GM19238 (cell line): ENCODE measurements around the gene ACVR1C.
"Not testable (repeated sequence)": the region's sequence is repeated elsewhere in the genome, so short reads cannot be mapped to it uniquely, and the experiment has no call there.

Source experiments
- DNase-seq: peaks from one replicate; pipeline ENCODE4 v3.0.0; 2011; ENCODE audit warnings: low spot score; ENCODE audit not compliant: insufficient read length

Gene ACVR1C

DNA sequence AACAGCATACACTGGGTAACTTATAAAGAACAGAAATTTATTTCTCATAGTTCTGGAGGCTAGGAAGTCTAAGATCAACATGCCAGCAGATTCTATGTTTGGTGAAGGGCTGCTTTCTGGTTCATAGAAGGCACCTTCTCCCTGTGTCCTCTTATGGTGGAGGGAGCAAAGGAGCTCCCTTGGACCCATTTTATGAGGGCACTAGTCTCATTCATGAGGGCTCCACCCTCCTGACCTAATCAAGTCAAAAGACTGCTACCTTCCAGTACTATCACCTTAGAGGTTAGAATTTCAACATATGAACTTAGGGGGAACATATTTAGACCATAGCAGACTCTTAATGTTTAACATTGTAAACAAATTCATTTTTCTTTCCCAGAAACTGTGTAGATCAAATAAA lies 54.5 kb downstream of the ACVR1C start:
- no peak for DNase-seq

DNA sequence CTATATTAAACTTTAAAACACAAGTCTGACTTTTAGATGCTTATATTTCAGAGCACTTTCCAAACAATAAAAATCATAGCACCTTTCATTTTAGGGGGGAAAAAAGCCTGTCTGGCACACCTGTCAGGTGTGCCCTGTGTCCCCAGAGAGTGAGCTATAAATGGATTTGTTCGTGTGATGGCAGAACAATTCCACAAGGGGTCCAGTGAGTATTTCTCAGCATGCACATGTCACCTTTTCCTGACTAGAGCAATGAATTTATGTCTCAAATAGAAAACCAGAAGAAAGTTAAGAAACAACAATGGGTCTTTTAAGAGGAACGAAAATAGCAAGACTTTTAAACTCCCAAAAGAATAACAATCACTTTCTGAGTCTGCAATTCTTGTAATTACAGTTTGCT lies 55.9 kb downstream of the ACVR1C start:
- no peak for DNase-seq

DNA sequence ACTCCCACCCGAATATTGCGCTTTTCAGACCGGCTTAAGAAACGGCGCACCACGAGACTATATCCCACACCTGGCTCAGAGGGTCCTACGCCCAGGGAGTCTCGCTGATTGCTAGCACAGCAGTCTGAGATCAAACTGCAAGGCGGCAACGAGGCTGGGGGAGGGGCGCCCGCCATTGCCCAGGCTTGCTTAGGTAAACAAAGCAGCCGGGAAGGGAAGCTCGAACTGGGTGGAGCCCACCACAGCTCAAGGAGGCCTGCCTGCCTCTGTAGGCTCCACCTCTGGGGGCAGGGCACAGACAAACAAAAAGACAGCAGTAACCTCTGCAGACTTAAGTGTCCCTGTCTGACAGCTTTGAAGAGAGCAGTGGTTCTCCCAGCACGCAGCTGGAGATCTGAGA lies 62.0 kb downstream of the ACVR1C start:
- DNase-seq = not testable (repeated sequence)

DNA sequence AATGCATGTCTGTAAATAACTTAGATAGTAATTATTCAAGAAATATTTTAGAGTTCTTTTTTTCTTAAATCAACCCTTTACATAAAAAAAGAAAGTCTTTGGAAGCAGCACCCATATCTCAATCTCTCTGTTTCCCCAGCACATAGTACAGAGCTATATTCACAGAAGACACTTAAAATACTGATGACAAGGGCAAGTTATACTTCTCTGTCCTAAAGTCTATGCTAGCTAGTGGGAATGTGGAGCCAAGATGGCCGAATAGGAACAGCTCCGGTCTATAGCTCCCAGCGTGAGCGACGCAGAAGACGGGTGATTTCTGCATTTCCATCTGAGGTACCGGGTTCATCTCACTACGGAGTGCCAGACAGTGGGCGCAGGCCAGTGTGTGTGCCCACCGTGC lies 62.6 kb downstream of the ACVR1C start:
- not testable (repeated sequence) for DNase-seq

DNA sequence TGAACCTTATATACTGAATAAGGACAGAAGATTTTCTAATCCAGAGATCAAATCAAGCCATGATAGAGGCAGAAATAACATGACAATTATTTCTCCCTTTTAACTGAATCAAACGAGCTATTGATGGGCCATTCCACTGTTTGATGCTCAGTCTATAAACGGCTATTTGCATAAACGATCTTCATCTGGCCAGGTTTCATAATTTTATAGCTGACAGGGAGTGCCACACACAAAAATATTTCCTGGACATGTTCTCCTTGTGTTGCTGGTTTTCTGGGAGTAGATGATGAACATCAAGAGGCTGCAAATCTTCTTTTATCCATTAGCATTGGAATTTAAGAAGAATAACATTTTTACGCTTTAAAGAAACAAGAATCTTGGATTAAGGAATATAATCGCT lies 63.1 kb downstream of the ACVR1C start:
- no peak for DNase-seq

DNA sequence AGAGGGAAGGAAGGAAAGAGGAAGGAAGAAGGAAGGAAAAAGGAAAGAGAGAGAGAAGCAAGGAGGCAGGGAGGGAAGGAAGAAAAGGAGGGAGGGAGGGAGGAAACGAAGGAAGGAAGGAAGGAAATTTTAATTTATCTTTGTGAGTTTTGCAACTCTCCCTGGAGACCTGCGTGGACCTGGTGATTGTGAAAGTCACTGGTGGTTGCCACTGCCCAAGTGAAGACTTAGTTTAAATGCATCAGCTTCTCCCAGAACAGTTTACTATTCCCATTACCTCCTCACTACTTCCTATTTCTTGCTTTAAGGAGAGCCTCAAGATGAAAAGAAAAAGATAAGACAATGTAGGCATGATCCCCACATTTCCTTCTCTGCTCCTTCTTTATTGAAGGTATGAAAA lies 68.8 kb downstream of the ACVR1C start:
- no peak for DNase-seq

DNA sequence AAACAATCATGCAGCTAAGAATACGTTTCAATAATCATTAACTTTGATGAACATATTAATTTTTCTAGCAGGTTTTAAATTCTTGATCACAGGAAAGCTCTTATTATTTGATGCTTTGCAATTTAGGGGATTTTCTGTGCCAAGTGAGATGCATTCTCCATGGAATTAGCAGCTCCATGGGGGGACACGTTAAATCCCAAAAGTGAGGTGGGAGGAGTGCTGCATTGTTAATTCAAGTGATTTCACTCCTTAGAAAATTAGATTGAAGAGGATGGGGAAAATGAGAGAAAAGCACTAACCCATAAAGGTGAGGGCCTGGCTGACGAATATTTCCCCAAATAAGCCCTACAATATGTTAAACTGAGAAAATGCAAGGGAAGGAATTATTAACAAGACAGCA lies 69.2 kb downstream of the ACVR1C start:
- DNase-seq = no peak

DNA sequence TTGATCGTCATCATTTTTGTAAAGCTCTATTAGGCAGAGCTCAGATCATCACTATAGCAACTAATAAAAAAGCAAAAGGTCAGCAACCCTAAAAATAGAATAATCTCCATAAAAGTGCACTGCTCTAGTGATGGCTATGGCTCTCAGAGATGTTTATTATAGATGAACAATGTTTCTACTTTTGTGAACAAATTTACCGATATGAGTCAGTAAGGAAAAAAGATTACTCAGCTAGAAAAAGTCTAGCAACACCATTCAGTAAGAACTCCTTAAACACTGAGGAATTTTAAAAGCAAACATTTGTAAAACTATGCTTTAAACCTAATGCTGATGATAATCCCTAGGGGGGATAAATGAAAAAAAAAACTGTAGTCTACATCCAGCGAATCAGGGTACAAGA lies 69.6 kb downstream of the ACVR1C start:
- no peak for DNase-seq

DNA sequence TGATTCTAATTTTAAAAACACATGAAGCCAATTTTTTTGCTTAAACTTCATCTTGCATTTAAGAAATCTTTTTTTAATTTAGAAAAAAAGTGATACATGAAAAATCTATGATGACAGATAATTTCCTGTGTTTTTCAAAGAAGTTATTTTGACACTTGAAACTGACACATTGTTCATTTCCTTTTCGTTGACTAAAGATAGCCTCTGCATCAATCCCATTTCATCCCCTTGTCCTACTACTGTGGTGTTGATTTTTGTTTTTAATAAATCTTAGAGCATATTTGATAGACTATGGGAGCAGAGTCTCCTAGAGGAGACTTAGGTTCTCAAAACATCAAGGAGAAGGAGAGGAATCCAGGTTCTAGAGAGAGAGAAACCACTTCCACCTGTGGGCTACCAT lies 70.9 kb downstream of the ACVR1C start:
- no peak for DNase-seq

DNA sequence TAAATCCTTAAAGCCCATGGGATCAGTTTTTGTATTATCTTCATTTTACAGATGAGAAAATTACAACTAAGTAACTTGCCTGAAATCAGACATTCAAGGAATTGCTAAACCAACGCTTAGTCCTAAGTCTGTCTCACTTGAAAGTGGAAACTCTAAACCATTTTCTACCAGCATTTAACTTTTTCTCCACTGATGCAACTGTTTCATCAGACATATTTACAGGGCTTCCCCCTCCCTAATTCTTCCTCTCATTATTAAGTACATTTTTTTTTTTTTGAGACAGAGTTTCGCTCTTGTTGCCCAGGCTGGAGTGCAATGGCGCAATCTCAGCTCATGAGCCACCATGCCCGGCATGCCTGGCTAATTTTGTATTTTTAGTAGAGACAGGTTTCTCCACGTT lies 88.6 kb downstream of the ACVR1C start:
- DNase-seq = no peak

DNA sequence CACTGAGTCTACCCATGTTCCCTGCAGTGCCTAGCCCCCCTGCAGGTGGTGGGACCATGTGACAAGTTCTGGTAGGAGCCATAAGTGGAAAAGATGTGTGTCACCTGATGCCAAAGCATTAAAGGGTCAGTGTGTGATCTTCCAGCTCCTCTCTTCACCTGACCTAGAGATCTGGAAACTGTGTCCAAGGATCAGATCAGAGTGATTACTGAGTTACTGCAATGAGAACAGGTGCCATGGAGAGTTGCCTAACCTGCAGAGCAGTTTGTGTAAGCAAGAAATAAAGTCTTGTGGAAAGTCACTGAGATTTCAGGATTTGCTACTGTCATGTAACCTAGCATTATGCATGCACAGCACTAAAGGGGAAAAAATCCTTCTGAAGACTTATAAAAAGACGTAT lies 90.6 kb downstream of the ACVR1C start:
- no peak for DNase-seq

DNA sequence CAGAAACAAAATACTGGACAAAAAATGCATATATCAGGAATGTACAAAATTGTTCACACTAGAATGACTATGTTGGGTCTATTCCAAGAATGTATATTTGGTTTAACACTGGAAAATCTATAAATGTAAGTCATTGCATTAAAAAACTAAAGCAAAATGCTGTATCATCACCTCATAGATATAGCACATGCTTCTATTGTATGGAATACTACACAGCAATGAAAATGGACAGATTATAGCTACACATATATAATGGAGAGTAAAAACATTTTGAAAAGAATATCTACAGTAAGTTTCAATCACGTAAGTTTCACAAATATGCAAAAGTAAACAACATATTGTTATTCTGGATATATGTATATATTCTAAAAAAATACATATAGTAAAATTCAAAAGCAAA lies 91.8 kb downstream of the ACVR1C start:
- no peak for DNase-seq

DNA sequence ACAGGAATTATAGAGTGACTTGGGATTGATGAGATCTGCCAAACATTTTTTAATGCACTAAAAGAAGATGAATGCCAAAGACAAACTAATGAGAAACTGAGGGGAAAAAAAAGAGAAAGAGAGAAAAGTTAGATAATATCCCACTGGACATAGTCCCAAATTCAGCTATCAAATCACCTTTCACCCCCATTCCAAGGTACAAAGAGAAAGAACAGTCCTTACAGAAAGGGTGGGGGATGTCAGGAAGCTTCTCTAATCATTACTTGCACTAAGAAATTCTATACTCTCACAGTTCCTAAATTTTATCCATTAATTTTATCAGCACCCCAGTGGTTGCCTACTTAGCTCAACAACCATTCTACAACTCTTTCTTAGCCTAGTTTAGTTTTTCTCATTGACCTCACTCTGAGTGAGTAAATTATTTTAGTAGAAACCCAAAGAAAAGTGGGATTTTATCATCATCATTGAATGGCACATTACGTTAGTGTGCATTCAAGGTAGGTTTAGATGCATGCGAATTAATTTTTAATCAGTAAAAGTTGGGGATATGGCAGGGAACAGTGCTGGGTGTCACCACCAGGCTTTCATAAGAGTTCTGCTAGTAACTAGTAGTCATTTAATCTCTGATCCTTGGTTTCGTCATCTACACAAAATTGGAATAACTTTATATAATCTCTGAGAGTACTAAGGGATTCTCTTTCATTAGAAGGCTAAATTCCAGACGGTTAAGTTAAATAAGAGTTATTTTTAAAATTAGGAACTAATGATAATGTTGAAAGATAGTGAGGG lies 99.5 kb downstream of the ACVR1C start:
- no peak for DNase-seq

DNA sequence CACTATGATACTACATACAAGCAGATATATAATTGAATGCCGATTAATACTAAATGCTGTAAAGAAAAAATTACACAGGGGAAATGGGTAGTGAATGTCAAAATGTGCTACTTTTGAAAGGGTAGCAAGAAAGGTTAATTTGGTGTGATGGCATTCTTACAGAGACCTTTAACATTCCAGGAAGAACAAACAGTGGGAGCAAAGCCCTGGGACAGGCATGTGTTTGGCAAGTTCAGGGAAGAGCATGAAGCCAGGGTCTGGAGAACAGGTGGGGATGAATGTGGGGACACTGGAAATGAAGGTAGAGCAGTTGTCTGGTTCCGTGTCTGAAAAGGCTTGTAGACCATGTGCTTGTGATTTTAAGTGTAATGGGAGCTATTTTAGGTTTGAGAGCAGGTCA lies 102.6 kb downstream of the ACVR1C start:
- DNase-seq = no peak

DNA sequence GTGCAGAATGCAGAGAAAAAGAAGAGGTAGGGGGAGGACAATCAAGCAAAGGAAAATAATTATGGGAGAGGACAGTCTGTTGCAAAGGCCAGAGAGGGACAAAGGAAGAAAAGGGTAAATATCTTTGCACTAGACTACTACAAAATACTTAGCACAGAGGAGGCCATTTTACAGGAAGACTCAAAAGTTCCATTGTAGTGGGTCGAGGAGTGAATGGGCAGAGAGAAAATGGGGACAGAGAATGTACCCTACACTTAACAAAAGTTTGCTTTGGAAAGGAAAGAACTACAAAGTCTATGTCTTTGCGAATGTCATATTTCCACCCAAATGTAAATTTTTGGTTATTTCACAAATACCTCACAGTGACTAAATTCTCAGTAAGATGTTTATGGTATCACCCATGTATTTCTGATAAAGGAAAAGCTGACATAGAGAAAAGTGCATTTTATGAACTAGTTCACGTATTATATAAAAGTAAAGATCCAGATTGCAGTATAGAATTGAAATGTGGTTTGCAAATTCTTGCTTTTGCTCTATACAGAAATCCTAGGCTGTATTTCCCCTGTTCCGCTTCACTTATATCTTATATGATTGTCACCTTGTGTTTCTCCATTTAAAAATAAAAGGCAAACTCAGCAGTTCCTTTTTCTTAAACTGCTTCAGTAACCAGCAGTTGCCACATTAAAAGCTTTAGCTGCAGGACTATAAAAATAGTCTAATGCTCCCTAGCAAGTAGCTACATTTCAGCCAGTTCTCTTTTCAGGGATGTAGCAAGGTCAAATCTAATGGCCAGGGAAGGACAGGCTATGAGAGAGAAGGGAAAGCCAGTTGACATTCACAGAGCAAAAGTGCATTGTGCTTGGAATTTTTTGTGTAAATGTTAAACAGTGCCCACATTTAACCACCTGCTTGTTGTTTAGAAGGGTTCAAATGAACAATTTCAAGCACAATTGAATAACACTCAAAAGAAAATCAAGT lies 105.1 kb downstream of the ACVR1C start:
- no peak for DNase-seq

DNA sequence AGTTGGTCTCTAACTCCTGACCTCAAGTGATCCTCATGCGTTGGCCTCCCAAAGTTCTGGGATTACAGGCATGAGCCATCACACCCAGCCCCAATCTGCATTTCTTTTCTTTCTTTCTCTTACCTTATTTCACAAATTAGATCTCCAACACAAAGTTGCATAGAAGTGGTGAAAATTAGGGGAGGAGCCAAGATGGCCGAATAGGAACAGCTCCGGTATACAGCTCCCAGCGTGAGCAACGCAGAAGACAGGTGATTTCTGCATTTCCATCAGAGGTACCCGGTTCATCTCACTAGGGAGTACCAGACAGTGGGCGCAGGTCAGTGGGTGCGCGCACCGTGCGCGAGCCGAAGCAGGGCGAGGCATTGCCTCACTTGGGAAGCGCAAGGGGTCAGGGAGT lies 113.7 kb downstream of the ACVR1C start:
- DNase-seq = not testable (repeated sequence)

DNA sequence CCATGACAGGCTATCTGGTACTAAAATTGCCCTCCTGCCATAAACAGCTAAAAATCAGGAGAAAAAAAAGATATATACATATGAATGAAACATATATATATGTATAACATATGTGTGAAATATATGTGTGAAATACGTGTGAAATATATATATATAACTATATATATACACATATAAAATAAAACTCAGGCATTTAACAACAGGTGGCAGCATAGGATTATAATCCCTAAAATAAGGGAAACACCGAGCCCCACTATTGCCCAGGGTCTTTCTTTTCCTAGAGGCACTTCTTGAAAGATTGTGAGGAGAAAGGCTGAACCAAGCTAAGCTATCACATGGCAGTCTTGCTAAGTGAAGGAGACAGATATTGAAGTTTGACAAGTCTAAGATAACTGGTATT lies 118.9 kb downstream of the ACVR1C start:
- no peak for DNase-seq

DNA sequence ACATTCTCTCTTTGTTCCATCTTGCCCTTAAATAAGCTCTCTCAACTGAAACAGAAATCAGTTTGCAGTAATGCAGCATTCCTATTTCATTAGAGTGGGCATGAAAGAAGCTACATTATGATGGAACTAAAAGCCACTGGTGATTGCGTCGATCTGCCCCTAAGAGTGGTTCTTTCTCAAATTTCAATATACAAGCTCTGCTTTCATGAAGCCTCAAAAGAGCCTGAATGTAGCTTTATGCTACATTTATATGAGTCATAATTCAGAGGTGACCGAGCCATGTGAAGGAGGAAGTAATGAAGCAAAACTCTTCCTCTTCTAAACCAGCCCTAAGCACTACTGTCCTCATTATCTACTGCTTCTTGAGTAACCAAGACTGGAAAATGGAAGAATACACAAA lies 120.0 kb downstream of the ACVR1C start:
- no peak for DNase-seq

DNA sequence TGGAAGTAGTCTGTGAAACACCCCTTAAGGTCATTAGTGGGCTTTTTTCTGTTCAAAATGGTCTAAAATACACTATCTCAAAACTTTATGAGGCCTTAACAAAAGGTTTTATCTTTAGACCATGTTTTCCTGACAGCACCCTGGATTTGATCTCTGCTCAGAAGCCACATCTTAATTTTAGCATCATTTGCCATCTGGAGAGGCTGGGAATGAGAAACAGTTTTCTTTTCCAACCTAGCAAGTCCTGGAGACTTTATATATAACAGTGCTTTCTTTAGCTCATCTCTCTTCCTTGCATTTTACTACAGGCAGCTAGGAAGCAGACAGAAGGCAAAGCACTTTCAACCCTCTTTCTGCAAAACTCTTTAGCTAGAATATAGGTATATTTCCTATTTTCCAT lies 122.1 kb downstream of the ACVR1C start:
- no peak for DNase-seq

DNA sequence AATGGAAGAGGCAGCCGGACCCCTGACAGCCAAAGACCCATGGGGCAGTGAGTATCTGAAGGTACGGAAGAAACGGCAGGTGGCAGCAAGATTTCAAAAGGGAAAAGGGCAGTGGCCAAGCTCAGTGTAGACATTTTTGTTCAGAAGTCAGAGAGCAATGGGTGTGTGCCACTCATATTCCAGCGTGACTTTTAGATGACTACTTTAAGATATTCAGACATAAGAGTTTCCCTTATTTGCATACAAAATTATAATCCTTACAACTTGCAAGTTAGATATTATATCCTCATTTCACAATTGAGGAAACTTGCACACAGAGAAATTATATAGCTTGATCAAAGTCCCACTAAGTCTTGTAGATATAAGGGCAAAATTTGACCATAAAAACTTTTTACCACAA lies 124.0 kb downstream of the ACVR1C start:
- no peak for DNase-seq

DNA sequence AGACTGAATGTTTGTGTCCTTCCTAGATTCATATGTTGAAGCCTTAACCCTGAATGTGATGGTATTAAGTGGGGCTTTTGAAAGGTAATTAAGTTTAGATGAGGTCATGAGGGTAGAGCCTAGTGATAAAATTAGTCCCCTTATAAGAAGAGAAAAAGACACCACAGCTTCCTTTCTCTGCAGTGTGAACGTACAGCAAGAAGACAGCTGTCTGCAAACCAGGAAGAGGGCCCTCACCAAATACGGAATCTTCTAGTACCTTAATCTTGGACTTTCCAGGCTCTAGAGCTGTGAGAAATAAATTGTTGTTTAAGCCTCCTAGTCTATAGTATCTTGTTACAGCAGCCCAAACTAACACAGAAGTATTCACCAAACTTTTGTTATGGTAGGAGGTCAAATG lies 127.6 kb downstream of the ACVR1C start:
- DNase-seq = no peak

DNA sequence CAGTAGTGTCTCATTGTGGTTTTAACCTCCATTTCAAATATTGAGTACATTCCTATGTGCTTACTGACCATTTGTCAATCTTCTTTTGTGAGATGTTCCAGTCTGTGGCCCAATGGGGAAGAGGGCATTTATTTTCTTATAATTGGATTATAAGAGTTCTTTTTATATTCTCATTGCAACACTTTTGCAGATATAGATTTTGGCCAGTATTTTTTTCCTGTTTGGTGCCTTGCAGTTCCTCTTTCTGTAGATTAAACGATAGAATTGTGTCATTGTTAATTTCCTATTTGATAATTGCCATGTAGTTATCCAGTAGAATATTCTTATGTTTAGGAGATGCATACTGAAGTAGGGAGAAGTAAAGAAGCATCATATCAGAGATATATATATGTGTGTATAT lies 128.3 kb downstream of the ACVR1C start:
- no peak for DNase-seq

DNA sequence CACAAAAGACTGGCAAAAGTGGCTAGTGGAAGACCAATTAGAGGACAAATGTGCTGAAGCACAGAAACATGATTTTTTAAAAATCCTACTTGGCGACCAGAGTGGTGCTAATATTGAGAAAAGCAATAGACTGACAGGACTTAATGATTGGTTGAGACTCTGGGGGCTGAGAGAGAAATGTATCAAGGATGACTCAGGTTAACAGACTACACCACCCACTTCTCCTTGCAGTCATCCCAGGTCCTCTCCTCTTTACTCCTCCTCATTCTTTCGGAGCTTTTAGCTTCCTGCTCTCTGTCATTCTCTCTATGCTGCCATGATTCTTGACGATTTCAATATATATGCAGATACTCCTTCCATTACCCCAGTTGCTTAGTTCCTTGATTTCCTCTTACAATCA lies 130.2 kb downstream of the ACVR1C start:
- no peak for DNase-seq
